Left ventricle myocardium superior (tissue), 1 donor: ENCODE measurements around the gene MRPS16. TPM values are rescaled to one million over a fixed set of nuclear protein-coding genes. Genes with fewer than 3 reads are reported as not detected.
"Not testable (repeated sequence)": the region's sequence is repeated elsewhere in the genome, so short reads cannot be mapped to it uniquely, and the experiment has no call there.

Experiments
- ATAC-seq: fragments of 200-7000 bp; cut with Tn5 transposase; one replicate; pipeline ENCODE4 v1.9.1; 2020; ENCODE audit warnings: mild to moderate bottlenecking, moderate library complexity
- DNase-seq: peaks from one replicate; pipeline ENCODE4 v3.0.0-alpha.2; 2020
- intact Hi-C: fragments of 100-400 bp; cut with micrococcal nuclease; formaldehyde crosslinking; loops from one replicate; pipeline ENCODE4 v1.11.0; 2022
- long read RNA-seq: library from polyadenylated mRNA; unstranded; transcript quantifications from one replicate; pipeline ENCODE4 v2.0.0, GENCODE V29; 2021
- total RNA-seq: library from RNA; stranded (reverse); fragmentation: NEBNext Ultra II Directional; extraction: Animal tissue kit (Norgen Biotek cat#: 25700); gene quantifications from one replicate; pipeline ENCODE4 v1.2.1, GENCODE V29; 2021
- donor health status: DM: no; HTN: yes; CAD: no; lungs with severe emphysema.

Gene MRPS16
- 109 TPM for total RNA-seq
- long read RNA-seq, transcript MRPS16-202 (3 exons, 2,634 nt), result major isoform, 167 of 206 reads
- long read RNA-seq, partial matches to known transcripts, result 12 of 206 reads
- long read RNA-seq, other reads (novel, unspliced or antisense), result 22 of 206 reads

DNA sequence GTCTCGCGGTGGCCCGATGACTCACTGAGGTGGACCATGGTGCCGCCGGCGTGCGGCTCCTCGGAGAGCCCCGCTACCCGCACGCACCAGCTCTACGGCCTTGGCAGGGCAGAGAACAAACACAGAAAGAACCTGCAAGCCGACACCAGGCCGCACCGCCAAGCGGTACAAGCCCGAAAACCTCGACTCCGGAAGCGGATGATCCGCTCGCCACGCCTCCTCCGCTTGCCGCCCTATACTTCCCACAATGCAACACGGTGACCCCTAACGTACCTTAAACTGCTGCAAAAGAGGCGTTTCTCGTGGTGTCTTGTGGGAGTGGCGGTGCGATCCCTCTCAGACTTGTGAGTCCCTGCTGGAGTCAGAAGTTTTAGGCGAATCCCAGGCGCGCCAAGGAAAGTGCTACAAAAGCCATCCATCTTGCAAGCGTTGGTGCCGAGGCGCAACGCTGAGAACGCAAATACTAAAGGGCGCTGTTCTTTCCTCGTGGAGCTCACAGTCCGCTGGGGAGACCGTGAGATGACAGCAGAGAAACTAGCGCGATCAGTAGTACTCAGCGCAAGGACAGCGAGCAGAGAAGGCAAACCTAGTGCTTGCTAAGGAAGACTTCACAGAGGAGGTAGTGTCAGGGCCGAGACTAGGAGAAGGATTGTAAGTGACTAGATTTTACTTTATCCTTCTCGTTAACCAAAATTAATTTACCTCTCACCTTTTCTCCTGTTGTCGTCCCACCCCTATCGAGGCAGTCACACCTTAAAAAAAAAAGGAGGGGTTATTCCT lies at the start of gene MRPS16:
Gene MRPS16 (minus strand): TSS at position 200 of the 780 bp plus-strand sequence. CDS start 162 bp downstream, at position 38.
- DNase-seq, result peak; percentile 93
- ATAC-seq, result peak; percentile 98
- intact Hi-C loops, result no loop called here

DNA sequence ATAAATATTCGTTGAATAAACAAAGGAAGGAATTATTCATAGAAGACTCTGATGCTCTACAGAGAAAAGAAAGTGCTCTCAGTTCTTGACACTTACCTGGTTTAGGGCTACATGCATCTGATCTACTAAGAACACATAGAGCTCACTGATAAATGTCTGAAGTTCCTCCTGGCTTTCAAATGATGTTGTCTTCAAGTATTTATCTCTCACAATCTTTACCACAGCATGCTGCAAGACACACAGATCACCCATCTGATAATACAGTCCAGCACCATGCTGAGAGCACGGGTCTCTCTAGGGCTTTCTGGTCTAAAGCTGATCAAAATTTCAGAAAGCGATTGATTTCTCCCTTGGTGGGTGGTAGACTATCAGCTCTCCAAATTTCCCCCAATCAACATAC lies 44.5 kb upstream of the MRPS16 start:
- intact Hi-C loops, result no loop called here
- ATAC-seq, result no peak
- no peak for DNase-seq

DNA sequence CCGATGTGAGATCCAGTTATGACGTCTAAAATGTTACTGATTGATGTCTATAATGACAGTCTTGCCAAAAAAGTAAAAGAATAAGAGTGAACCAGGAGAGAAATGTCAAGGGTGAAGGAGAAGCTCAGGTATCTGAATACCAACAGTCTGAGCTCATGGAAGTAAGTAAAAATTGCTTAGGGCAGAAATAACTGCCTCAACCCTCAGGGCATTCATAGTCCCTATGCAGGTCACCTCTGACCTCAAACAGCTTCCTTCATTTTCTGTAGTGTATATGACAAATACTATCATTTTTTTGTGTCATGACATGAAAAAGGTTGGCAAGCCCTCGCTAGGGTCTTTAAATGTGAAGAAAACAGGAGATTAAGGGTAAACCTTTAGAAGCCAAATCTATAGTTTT lies 41.0 kb upstream of the MRPS16 start:
- ATAC-seq (no peak), DNase-seq (no peak)
- intact Hi-C loops, result no loop called here

DNA sequence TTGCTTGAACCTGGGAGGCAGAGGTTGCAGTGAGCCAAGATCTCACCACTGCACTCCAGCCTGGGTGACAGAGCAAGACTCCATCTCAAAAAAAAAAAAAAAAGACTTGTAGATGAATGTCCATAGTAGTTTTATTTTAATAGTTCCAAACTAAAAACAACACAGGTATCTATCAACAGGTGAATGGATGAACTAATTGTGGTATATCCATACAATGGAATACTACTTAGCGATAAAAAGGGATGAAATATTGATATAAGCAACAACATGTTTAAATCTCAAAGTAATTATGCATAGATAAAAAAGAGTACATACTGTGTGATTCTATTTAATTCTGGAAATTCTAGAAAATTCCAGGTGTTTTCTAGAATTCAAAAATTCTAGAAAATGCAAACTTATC lies 37.5 kb upstream of the MRPS16 start:
- intact Hi-C loops, result no loop called here

DNA sequence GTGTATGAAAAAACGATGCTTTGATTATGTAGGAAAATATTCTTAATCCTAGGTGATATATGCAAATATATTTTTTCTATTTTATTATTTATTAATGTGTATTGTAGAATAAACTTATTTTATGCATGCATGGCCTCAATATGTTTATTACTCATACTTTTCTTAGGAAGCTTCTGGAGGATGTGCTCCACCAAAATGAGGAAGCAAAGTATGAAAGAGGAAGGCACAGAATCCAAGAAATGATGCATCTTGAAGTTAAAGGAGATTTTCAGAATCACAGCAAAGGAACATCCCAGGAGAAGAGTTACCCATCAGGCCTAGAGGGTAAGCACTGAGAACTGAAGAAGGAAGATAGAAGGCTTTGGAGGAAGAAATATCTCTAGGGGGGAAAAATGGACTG lies 35.0 kb upstream of the MRPS16 start:
- DNase-seq (no peak), ATAC-seq (no peak)
- intact Hi-C loops, result no loop called here

More for the DNA sequence above, 37.5 kb upstream of the MRPS16 start:
- ATAC-seq, result no peak
- no peak for DNase-seq

DNA sequence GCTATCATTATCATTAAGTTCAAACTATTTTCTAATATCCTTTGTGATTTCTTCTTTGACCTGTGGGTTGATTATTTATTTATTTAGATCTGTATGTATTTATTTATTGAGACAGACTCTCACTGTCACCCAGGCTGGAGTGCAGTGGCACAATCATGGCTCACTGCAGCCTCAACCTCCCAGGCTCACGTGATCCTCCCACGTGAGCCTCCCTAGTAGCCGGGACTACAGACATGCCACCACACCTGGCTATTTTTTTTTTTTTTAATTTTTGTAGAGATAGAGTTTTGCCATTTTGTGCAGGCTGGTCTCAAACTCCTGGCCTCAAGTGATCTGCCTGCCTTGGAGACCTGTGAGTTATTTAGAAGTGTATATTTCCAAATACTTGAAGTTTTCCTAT lies 28.7 kb upstream of the MRPS16 start:
- DNase-seq (no peak), ATAC-seq (no peak)
- intact Hi-C loops, result no loop called here

DNA sequence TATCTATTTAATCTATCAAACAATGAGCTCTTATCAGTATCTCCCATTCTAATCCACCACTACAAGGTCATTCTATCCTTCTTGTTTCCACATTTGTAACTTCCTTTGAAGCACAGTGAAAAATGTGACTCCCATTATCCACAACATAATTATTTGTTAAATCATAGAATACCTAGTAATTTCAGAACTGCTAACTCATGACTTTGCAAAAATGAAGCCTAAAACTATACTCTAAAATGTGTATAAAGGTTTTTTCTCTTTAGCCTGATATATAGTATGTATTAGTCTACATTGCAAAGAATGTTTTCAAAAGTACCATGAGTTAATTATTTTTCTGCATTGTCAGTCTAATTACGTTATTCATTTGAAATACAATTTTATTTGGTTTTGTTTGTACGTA lies 12.0 kb upstream of the MRPS16 start:
- intact Hi-C loops, result no loop called here
- DNase-seq, result no peak
- ATAC-seq, result no peak

DNA sequence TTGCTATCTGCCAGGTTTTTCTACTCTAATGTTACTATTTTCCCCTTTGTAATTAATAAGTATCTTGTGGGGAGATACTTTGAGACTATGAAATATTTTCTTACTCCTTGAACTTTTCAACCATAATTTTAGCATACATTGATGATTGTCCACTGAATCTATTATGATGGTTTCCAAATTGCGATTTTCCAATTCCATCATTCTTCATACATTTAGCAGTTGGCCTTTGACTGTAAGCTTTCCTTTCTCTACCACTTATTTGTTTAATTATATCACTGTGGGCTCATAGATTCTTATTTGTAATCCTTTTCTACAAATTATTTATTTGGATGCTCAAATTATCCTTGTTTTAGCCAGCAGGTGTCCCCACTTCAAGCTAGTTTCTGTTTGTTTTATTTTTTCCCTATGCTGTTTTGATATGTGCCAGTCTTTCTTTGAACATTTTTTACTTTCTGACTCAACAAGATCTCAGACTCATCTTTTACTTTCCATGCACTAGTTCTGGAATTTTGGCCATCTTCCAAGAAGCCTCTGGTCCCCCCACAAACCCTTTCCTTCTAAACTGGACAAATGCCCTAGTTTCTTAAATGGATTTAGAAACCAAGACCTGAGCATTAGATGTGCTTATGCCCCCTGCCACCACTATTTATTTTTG lies 11.4 kb upstream of the MRPS16 start:
- ATAC-seq (no peak), DNase-seq (no peak)
- intact Hi-C loops, result no loop called here

DNA sequence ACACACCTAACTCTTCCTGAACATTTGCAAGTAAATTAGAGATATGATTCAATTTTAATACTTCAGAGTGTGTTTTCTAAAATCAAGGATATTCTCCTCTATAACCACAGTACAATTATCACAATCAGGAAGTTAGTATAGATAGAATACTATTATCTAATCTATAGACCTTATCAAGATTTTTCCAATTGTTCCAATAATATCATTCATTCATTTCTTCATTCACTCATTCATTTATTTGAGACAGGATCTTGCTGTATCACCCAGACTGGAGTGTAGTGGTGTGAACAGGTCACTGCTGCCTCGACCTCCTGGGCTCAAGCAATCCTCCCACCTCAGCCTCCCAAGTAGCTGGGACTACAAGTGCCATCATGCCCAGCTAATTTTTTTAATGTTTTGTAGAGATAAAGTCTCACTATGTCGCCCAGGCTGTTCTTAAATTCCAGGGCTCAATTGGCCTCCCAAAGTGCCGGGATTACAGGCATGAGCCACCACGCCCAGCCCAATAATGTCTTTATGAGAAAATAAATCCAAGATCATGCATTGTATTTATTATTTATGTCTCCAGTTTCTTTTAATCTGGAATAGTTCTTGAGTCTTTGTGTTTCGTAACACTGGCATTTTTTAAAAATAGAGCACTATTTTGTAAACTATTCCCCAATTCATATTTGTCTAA lies 10.6 kb upstream of the MRPS16 start:
- DNase-seq, result no peak
- no peak for ATAC-seq
- intact Hi-C loops, result no loop called here

DNA sequence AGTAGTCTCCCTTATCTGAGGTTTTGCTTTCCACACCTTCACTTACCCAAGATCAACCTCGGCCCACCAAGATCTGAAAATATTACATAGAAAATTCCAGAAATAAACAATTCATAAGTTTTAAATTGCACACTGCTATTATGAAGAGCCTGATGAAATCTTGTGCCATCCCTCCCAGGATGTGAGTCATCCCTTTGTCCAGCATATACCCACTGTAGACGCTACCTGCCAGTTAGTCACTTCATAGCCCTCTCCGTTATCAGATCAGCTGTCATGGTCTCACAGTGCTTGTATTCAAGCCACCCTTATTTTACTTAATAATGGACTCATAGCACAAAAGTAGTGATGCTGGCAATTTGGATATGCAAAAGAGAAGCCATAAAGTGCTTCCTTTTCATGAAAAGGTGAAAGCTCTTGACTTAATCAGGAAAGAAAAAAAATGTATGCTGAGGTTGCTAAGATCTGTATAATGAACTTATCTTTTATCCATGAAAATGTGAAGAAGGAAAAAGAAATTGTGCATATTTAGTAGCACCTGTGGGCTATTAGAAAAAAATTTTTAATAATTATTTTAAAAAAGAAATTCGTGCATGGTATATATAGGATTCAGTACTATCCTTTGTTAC lies 9.8 kb upstream of the MRPS16 start:
- intact Hi-C loops, result no loop called here
- ATAC-seq (no peak), DNase-seq (no peak)

DNA sequence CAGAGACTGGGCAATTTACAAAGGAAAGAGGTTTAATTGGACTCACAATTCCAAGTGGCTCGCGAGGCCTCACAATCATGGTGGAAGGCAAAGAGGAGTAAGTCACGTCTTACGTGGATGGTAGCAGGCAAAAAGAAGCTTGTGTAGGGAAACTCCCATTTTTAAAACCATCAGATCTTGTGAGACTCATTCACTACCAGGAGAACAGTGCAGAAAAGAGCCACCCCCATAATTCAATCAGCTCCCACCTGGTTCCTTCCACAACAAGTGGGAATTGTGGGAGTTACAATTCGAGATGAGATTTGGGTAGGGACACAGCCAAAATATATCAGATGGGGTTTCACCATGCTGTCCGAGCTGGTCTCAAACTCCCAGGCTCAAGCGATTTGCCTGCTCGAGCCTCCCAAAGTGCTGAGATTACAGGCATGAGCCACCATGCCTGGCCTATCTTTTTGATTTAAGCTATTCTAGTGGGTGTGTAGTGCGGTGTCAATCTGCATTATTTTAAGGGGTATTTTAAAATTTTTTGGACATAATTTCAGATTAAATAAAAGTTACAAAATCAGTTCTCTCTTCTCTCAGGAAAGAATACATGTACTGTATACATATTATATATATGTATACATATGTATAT lies 9.0 kb upstream of the MRPS16 start:
- ATAC-seq, result no peak
- no peak for DNase-seq
- intact Hi-C loops, result no loop called here

DNA sequence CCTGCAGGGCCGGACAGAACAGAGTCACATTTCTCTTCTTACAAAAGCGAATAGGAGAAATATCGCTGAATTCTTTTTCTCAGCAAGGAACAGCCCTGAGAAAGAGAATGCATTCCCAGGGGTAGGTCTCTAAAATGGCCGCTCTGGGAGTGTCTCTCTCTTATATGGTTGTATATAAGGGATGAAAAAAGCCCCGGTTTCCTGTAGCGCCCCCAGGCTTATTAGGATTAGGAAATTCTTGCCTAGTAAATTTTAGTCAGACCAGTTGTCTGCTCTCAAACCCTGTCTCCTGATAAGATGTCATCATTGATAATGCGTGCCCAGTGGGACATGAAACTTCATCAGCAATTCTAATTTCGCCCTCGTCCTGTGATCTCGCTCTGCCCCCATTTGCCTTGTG lies 6.2 kb upstream of the MRPS16 start:
- DNase-seq, ATAC-seq, intact Hi-C loops: not testable (repeated sequence)

DNA sequence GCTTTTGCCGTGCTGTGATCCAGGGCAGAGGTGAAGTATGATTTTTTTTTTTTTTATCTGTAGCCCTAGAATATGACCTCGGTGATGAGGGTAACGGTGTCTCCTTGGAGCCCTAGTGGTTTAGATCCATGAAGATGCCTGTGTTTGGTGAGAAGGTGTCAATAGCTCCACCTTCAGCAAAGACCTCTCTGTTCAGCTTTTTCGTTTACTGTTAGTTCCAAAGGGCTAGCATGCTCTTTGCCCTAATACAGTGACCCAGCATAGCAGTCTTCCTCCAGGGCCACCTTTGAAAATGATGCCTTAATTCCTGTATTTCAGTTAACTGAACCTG lies 746 bp upstream of the MRPS16 start:
- intact Hi-C loops, result no loop called here
- DNase-seq, result no peak

DNA sequence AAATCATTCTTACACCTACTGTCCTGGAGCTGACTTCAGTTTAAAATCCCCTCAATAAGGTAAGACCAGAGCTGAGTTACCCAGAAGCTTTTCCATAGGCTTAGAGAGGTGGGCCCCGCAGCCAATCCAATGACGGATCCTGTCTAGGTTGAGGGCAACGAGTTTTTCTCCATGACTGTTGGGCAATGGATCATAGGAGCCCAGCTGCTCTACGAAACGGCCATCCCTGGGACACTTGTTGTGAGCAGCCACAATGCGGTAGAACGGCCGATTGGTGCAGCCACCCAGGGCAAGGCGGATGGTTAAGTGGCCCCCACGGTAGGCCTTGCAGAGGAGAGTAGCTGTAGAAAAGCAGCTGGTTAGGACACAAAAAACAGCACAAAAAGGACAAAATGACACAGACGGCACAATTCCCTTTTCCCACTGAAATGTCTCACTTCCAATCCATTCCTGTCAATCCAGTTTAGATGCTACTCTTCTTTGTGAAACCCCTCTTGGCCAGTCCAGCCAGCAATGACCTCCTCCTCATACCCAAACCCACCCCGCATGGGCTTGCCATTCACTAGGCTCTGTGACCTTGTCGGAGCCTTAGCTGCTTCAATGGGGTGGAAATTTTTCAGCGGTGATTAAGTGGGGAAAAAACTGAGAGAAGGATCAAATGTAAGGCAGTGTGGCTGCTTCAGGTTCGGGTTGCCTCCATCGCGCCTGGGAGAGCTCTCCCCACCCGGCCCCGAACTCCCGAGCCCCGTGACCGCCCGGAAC lies 580 bp downstream of the MRPS16 start:
- ATAC-seq (peak; percentile 68), DNase-seq (no peak)
- intact Hi-C loops, result no loop called here

More for the DNA sequence above, 746 bp upstream of the MRPS16 start:
- ATAC-seq, result peak; percentile 2

DNA sequence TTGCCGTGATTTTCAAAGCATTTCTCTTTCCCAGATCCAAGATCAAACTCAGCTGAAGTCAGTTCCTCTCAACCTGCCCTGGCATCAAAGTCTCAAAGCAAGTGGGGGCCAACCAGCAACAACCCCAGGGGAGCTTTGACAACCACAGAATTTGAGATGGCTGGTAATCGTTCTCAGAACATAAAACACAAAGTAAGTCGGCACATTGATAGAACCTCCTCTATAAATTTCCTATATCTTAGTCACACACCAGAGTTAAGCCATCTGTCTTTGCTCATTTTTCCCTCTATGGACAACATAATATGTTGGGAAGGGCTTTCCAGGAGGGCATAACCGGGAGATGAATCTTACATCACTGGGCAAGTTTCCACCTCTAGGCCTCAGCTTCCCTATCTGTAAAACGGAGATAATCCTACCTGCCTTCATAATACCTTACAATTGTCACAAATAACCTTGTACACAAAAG lies 4.2 kb downstream of the MRPS16 start:
- ATAC-seq (no peak), DNase-seq (no peak)
- intact Hi-C loops, result no loop called here

DNA sequence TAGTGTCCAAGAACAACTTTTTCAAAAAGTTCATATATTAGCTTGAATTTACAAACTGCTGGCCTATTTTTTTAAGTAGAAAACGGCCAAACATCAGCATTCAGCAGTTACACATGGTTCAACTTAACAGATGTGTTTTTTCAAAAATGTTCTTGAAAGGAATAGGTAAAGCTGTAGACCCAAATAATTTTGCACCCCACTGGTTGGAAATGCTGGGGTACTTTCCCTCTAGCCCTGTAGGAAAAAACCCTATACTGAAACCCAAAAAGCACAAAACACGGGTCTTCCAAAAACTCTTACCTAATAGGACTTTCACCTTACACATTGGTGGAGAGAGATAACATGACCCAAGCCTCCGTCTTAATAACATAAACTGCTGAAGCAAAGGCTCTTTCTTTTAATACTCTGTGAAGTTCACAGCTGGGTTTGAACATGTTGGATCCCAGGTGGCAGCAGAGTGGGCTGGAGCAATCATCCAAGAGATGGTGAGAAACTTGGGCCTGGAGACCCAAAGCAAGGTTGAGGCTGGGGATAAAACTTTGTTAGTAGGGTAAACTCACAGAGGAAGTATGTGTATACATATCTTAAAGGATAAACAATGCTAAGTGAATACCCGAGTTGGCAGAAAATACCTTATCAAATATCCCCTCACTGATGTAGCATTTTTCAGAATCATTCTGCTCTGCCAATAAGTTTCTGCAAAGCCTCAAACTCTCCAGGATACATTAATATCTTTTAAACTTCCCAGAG lies 4.8 kb downstream of the MRPS16 start:
- intact Hi-C loops, result no loop called here

DNA sequence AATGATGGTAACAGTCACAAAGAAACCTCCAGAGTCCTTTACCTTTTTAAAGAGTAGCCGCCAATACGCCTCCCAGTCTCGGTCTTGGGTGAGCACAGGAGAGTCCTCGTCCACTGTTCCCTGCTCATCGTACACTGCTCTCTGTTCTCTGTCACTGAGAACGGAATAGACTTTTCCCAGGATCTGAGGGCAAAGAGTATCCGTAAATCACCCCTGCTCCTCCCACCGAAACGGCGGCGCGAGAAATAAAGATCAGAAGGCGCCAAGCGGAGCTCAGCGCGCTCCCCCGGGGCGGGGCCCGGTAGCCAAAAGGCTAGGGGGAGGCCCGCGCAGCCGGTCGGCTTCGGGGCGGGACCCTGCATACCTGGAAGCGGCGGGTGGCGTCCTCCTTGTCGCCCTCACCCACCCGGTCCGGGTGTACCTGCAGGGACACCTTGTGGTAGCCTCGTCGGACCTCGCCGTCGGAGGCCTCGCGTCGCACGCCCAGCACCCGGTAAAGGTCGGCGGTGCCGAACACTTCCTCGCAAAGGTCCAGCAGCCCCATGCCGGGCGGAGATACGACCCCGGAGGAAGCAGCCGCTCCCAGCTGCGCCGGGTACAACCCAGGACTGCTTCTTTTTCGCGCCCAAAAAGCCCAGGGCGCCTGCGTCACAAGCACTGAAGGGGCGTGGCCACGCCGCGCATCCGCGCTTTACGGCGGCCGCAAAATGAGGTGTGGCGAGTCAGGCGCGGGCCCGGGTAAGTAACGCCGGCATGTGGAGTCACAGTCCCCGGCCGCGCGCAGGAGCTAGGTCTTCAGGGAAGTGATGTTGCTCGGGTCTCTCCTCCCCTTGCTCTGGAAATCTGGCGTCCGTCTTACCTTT lies 5.6 kb downstream of the MRPS16 start, which contains the start of gene DNAJC9:
Gene DNAJC9 (minus strand): TSS at position 610 of the 863 bp plus-strand sequence. CDS start 66 bp downstream, at position 544.
- ATAC-seq (peak; percentile 95), DNase-seq (peak; percentile 99)
- intact Hi-C loops, result no loop called here

More for the DNA sequence above, 4.8 kb downstream of the MRPS16 start:
- ATAC-seq, result no peak
- no peak for DNase-seq
